SU-DHL-6 (cell line): Measurements from ENCODE around the gene TGFA.

Experiments
- H2AFZ ChIP-seq: fragments of 200-600 bp; sonication (generic); 2 replicates; pipeline ENCODE4 v1.6.1; 2014; ENCODE audit warnings: low read depth, mild to moderate bottlenecking, moderate library complexity, mixed read lengths, antibody characterized with exemption, low read length; ENCODE audit not compliant: severe bottlenecking
- H3F3A ChIP-seq: fragments of 200-600 bp; shearing (Covaris generic); 2 replicates; pipeline ENCODE4 v1.6.0; 2016; ENCODE audit warnings: antibody characterized with exemption, mild to moderate bottlenecking; ENCODE audit not compliant: insufficient read depth
- H3K27ac ChIP-seq: fragments of 200-600 bp; sonication (generic); 2 replicates; pipeline ENCODE4 v1.5.1; 2016; ENCODE audit warnings: low read depth, mild to moderate bottlenecking, low read length, moderate library complexity, mixed read lengths
- H3K27me3 ChIP-seq: fragments of 200-600 bp; sonication (generic), shearing (Covaris generic); 2 replicates; pipeline ENCODE4 v1.6.0; 2014; ENCODE audit warnings: mild to moderate bottlenecking, low read length
- H3K36me3 ChIP-seq: fragments of 200-600 bp; sonication (generic); 2 replicates; pipeline ENCODE4 v1.6.1; 2014; ENCODE audit warnings: mild to moderate bottlenecking, low read length, mixed read lengths
- H3K4me2 ChIP-seq: fragments of 300-600, 200-600 bp; shearing (Covaris generic), sonication (generic); 2 replicates; pipeline ENCODE4 v1.6.0; 2014; ENCODE audit warnings: low read length, low read depth, mild to moderate bottlenecking; ENCODE audit not compliant: poor library complexity, severe bottlenecking
- H3K4me3 ChIP-seq: fragments of 200-600 bp; sonication (generic); 2 replicates; pipeline ENCODE4 v1.5.1; 2014; ENCODE audit warnings: antibody characterized with exemption, low read length, mild to moderate bottlenecking, mixed read lengths; ENCODE audit not compliant: insufficient read depth, poor library complexity, severe bottlenecking
- H3K79me2 ChIP-seq: fragments of 200-600 bp; sonication (generic); 2 replicates; pipeline ENCODE4 v1.6.1; 2014; ENCODE audit warnings: mild to moderate bottlenecking, low read length, moderate library complexity; ENCODE audit not compliant: insufficient read depth
- H3K9ac ChIP-seq: fragments of 200-600 bp; sonication (generic); 2 replicates; pipeline ENCODE4 v1.7.0; 2014; ENCODE audit warnings: mild to moderate bottlenecking, low read length
- H3K9me2 ChIP-seq: fragments of 200-600 bp; sonication (generic); replicated peaks from 2 replicates; pipeline ENCODE4 v1.6.1; 2014; ENCODE audit warnings: low read length; ENCODE audit not compliant: insufficient read depth
- H3K9me3 ChIP-seq: fragments of 200-600 bp; sonication (generic); 2 replicates; pipeline ENCODE4 v1.6.1; 2014; ENCODE audit warnings: low read length, mixed read lengths; ENCODE audit not compliant: insufficient read depth
- H4K20me1 ChIP-seq: fragments of 200-600 bp; sonication (generic); 2 replicates; pipeline ENCODE4 v1.6.1; 2014; ENCODE audit warnings: low read depth, mild to moderate bottlenecking, antibody characterized with exemption, low read length, moderate library complexity, mixed read lengths
- CTCF ChIP-seq: fragments of 200-600 bp; sonication (generic); IDR thresholded peaks from one replicate; pipeline ENCODE4 v1.5.1; 2017; ENCODE audit warnings: antibody characterized with exemption, mild to moderate bottlenecking, low read length, moderate library complexity; ENCODE audit not compliant: insufficient read depth, poor library complexity, severe bottlenecking
- EZH2phosphoT487 ChIP-seq: fragments of 200-600 bp; sonication (generic), shearing (Covaris generic); conservative IDR thresholded peaks from 2 replicates; pipeline ENCODE4 v1.6.1; 2018; ENCODE audit warnings: mild to moderate bottlenecking, antibody characterized with exemption, low read length, moderate library complexity, mixed read lengths

TGFA gene

DNA sequence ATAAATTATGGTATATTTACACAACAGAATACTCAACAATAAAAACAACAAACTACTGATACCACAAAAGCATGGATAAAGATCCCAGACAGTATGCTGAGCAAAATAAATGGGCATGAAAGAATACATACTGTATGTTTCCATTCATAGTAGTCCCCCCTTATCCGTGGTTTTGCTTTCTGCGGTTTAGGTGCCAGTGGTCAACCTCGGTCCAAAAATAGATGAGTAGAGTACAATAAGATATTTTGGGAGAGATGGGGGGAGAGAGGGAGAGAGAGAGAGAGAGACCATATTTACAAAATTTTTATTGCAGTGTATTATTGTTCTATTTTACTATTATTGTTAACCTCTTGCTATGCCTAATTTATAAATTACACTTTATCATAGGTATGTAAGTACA, 21.0 kb upstream of the TGFA start:
- Histone ChIP-seq H3K79me2 (no peaks in the 10 kb centered on the region), H3F3A (no peaks in the 10 kb centered on the region), H3K9ac (no peak overlapping the region), H3K9me3 (no peaks in the 10 kb centered on the region), H3K27me3 (no peaks in the 10 kb centered on the region), H2AFZ (no peak overlapping the region), H3K4me2 (no peak overlapping the region), H3K9me2 (no peaks in the 10 kb centered on the region), H4K20me1 (no peaks in the 10 kb centered on the region), H3K36me3 (no peaks in the 10 kb centered on the region), H3K27ac (no peak overlapping the region), H3K4me3 (no peak overlapping the region)
- TF ChIP-seq EZH2phosphoT487, result no peak
- no peak for TF ChIP-seq CTCF

DNA sequence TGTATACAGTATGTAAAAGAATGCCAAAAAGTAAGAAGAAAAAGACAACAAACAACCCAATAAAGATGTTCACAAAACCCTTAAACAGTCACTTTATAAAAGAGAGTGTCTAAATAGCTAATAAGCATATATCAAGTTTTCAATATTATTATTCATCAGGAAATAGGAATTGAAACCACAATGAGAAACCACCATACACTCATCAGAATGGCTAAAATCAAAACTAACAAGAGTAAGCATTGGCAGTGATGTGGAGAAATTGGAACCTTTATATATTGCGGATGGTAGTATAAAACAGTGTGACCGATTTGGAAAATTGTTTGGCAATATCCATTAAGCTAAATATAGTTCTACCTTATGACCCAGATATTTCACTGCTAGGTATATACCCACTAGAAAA, 20.5 kb upstream of the TGFA start:
- no peaks in the 10 kb centered on the region for H3K9me2 ChIP-seq
- TF ChIP-seq CTCF (no peak), EZH2phosphoT487 (no peak)
- no peaks in the 10 kb centered on the region for H4K20me1 ChIP-seq
- no peaks in the 10 kb centered on the region for H3K9me3 ChIP-seq
- H3K4me3 ChIP-seq, result no peak overlapping the region
- H3K4me2 ChIP-seq, result no peak overlapping the region
- H3K9ac ChIP-seq, result no peak overlapping the region
- H3K27ac ChIP-seq, result no peak overlapping the region
- no peaks in the 10 kb centered on the region for H3K79me2 ChIP-seq
- no peaks in the 10 kb centered on the region for H3K27me3 ChIP-seq
- no peak overlapping the region for H2AFZ ChIP-seq
- H3K36me3 ChIP-seq, result no peaks in the 10 kb centered on the region
- H3F3A ChIP-seq, result no peaks in the 10 kb centered on the region

DNA sequence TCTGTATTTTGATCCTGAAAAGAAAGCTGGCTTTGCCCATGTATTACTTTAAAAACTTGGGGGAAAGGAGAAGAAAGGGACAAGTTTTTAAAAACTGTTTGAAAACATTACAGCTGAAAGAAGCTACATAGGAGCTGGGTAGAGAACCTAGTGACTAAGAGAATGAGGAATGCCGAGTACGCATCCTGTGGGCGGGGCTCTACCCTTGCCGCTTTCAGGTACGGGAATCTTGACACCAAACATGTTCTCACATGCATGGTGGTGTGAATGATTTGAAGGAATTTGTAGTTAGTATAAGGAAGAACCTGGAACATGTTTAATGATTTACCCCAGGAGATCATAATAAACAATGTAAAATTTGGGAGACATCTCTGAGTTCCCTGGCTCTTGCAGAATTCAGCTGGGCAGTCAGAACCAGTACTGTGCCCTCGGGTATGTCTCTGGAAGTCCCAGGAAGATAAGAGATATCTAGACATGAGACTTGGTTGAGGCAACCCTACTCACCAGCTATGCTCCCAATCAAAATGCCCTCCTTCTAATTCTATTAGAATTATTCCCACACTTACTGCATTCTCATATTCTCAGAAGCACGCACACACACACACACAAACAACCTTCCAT, 16.5 kb upstream of the TGFA start:
- no peaks in the 10 kb centered on the region for H3K9me3 ChIP-seq
- no peaks in the 10 kb centered on the region for H3K27me3 ChIP-seq
- H4K20me1 ChIP-seq, result no peaks in the 10 kb centered on the region
- H3K36me3 ChIP-seq, result no peaks in the 10 kb centered on the region
- no peak overlapping the region for H3K27ac ChIP-seq
- H3K79me2 ChIP-seq, result no peaks in the 10 kb centered on the region
- H3K4me2 ChIP-seq, result no peak overlapping the region
- H3K9ac ChIP-seq, result no peak overlapping the region
- H3F3A ChIP-seq, result no peaks in the 10 kb centered on the region
- no peak overlapping the region for H2AFZ ChIP-seq
- TF ChIP-seq CTCF (no peak), EZH2phosphoT487 (no peak)
- no peak overlapping the region for H3K4me3 ChIP-seq
- H3K9me2 ChIP-seq, result no peaks in the 10 kb centered on the region
